Posterior cingulate gyrus (tissue), 11 donors: Measurements from ENCODE around the gene NIP7.

Experiments
- DNase-seq, 10 donors: peaks; one replicate each; pipeline versions ENCODE4 v3.0.0 to v3.0.0-alpha.2; 2020 to 2021; ENCODE audit warnings: mixed read lengths in 3 of 10
- intact Hi-C: fragments of 100-400 bp; cut with DNase I; formaldehyde crosslinking; loops from one replicate; pipeline ENCODE4 v1.15.1; 2023

The NIP7 gene

DNA sequence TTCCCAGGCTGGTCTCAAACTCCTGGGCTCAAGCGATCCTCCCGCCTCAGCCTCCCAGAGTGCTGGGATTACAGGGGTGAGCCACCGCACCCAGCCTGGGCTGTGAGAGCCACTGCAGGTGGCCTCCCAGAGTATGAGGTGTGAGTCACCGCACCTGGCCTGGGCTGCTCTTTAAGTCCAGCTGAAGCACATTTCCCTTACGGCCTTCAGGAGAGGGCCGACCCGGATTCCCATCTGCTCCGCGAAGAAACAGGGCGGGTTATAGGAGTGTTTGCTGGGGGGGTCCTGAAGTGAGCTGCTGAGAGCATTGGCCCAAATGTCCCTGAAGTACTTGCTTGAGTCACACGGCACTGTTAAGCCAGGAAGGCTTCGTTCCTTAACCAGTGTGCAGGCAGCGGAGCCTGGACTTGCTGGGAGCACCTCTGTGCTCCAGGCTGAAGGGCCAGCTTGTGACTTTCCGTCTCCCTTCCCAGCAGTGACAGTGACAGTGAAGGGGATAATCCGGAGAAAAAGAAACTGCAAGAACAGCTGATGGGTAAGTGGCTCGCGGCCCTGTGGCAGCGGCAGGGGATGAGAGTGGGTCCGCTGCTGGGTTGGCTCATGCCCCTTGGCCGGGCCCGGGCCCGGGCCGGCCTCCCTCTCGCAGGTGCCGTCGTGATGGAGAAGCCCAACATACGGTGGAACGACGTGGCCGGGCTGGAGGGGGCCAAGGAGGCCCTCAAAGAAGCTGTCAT lies 21.2 kb upstream of the NIP7 start:
- DNase-seq: peak in 1 of 10 donors; percentile 53
- intact Hi-C loops: no loop called here

DNA sequence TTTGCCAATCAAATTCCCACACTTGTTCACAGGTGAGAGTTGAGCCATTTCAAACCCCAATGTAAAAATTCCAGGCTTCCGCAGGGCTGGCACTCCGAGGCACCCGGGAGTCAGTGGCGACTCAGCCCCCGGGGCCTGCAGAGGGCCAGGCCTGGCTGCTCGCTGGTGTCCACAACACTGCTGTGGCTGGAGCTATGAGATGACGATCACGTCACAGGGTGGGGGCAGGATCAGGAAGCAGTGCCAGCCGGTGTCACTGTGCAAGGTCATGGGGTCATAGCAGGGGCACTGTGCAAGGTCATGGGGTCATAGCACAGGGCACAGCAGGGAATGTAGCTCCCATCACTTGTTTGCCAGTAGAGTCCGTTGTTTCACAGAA lies 20.7 kb upstream of the NIP7 start:
- intact Hi-C loops: no loop called here
- DNase-seq: peak in 1 of 10 donors; percentile 17

DNA sequence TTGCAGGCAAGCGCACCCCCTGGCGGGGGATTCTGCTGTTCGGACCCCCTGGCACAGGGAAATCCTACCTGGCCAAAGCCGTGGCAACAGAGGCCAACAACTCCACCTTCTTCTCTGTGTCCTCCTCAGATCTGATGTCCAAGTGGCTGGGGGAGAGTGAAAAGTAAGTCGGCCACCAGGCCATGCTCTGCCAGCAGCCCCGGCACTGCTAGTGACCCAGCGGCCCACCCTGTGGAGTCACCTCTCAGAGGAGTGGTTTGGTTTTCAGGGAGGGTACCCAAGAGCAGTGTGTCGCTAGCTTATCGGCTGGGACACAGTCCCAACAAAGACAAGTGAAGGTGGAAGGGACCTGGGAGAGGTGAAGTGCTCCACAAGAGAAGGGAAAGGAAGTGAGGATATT lies 20.2 kb upstream of the NIP7 start:
- intact Hi-C loops: no loop called here

DNA sequence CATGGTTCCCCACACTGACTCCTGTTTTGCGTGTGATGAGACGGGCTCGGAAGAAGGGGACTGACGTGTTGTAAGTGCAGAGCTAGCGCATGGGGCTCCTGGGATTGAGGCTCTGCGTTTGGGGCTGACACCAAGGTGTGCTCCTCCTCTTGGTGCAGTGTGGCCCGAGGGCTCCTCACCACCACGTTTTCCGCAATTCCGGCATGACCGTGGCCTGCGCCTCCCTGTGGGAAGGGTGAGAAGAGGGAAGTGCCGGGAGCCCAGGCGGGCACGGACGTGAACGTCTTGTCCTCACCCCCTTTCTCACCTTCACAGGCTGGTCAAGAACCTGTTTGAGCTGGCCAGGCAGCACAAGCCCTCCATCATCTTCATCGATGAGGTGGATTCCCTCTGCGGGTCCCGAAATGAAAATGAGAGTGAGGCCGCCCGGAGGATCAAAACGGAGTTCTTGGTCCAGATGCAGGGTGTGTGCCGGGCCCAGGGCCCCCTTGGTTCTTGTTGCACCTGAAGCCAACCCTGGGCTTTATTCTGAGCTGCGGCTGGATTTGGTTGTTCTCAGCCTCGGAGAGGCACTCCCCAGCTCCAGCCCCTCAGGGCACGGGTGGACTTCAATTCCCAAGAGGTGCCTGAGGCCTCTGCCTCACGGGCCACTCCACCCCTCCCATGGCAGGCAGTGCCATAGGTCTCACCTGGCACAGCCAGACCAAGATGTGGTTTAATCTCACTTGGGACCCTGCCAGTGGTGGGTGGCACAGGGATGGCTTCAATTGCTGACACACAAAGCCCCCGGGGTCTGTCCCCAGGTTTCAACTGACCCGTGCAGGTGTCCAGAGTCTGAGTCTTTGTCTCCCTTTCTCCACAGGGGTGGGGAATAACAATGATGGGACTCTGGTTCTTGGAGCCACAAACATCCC lies 19.5 kb upstream of the NIP7 start:
- peak in 2 of 10 donors; percentile 74 to 75 for DNase-seq
- intact Hi-C loops: no loop called here

More for the DNA sequence above, 20.2 kb upstream of the NIP7 start:
- DNase-seq: peak in 1 of 10 donors; percentile 17

DNA sequence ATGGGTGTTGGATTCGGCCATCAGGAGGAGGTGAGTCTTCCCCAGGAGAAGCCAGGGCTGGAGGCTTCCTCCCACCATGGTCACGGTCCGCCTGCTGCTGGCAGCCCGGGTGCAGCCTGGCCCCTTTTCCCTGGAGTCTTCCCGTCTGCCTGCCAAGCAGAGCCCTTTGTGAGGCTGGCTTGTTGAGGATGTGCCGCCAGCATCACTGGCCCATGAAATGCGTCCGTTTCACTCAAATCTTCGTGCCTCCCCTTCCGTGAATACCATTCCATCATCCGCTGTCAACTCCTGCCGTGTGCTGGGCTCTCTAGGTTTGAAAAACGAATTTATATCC lies 18.9 kb upstream of the NIP7 start:
- intact Hi-C loops: no loop called here

DNA sequence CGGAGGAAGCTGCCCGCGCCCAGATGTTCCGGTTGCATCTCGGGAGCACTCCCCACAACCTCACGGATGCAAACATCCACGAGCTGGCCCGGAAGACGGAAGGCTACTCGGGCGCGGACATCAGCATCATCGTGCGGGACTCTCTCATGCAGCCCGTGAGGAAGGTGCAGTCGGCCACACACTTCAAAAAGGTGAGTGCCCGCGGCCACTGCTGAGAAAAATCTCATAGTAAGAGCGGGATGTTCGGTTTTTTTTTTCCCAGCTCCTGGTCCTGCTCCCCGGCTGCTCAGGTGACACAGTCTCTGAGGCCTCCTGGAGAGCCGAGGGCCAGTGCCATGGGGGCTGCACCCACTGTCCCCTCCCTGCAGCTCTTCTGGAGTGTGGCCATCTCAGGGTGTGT lies 18.5 kb upstream of the NIP7 start:
- peak in 1 of 10 donors; percentile 64 for DNase-seq
- intact Hi-C loops: no loop called here

More for the DNA sequence above, 18.9 kb upstream of the NIP7 start:
- peak in 1 of 10 donors; percentile 77 for DNase-seq

DNA sequence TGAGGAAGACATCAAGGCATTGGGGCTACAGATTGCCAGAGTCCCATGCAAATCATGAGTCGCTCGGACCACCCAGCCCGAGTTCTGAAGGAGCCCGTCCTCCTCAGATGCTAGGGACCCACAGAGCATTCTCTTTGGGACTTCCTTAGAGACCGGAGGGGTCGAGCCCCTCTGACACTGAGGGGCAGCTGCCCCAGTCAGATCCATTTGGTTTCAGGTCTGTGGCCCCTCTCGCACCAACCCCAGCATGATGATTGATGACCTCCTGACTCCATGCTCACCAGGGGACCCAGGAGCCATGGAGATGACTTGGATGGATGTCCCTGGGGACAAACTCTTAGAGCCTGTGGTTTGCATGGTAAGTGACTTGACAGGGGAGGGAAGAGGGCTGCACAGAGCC lies 17.2 kb upstream of the NIP7 start:
- intact Hi-C loops: no loop called here
- peak in 1 of 10 donors; percentile 39 for DNase-seq

DNA sequence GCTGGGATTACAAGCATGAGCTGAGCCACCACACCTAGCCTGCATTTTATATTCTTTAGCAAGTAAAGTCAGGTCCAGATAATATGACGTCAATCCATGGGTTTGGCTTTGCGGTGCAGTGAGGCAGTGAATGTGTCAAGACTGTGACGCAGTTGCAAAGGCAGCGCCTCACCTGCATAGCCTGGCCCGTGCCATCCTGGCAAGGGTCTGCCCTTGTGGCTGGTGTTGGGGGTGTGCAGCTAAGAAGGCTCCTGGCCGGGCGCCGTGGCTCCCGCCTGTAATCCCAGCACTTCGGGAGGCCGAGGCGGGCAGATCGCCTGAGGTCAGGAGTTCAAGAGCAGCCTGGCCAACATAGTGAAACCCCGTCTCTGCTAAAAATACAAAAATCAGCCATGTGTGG lies 16.2 kb upstream of the NIP7 start:
- intact Hi-C loops: no loop called here
- peak in 2 of 10 donors; percentile 78 for DNase-seq

DNA sequence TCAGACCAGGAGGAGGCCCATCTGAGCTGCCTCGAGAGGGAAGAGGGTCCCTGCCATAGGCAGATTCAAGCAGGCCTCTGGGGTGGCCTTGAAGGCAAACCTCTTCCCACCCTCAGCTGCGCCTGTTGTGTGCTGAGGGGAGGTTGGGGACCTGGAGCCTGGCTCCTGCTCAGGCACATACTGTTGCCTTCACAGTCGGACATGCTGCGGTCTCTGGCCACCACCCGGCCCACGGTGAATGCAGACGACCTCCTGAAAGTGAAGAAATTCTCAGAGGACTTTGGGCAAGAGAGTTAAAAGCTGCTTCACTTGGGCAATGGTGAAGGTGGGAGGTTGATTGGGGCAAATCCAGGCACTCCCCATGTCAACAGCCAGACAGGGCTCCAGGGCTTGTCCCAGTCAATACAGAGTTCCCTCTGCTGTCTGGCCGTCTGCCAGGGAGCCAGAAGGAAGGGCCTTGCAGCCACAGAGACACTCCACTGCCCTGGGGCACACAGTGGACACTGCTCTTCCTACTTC lies 15.5 kb upstream of the NIP7 start:
- intact Hi-C loops: no loop called here
- peak in 5 of 10 donors; percentile 32 to 93 (median 53) for DNase-seq

DNA sequence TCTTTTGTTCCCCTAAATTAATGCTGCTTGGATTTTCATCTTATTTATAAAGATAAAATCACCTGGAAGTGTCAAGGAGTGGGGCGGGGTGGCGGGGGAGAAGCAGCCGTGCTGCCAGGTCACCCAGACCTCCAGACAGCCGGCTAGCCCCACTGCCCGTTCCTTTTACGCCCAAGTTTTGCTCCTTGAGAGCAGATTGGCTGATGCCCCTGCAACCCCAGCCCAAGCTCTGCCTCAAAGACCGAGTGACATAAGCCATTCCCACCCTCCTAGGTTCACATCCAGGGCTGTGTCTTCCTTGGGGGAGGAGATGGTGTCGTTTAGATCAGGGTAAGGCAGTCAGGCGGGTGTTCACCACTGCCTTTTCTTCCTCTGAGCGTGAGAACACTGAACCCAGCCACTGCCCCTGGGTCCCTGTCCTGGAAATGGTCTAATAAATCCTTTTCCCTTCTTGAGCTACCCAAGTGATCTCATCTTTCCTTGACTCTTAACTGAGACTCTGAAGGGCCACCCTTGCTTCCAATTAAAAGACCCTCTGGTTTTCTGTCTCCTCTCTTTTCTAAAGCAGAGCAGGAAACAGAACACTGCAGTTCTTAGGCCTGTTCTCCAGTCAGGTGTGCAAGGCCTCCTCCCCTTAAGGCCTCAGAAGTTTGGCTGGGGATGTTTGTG lies 14.9 kb upstream of the NIP7 start:
- DNase-seq: peak in 1 of 10 donors; percentile 30

DNA sequence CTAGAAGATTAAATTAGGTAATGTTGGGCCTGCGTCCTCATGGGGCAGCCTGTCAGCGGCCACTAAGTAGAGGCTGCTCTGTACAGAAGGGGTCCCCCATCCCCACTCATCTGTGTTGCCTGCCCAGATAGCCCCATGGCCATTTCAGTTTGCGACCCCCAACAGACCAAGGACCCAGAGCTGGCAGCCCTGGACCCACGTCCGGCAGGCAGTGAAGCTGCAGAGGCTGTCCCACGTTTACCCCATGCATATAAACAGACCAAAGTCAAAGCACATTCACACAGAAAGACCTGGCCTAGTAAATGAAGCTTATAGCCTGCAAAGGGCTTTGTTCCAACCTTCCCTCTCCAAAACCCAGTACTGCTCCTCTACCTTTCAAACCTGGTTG lies 13.8 kb upstream of the NIP7 start:
- intact Hi-C loops: no loop called here
- peak in 1 of 10 donors; percentile 73 for DNase-seq

More for the DNA sequence above, 14.9 kb upstream of the NIP7 start:
- intact Hi-C loops: no loop called here

DNA sequence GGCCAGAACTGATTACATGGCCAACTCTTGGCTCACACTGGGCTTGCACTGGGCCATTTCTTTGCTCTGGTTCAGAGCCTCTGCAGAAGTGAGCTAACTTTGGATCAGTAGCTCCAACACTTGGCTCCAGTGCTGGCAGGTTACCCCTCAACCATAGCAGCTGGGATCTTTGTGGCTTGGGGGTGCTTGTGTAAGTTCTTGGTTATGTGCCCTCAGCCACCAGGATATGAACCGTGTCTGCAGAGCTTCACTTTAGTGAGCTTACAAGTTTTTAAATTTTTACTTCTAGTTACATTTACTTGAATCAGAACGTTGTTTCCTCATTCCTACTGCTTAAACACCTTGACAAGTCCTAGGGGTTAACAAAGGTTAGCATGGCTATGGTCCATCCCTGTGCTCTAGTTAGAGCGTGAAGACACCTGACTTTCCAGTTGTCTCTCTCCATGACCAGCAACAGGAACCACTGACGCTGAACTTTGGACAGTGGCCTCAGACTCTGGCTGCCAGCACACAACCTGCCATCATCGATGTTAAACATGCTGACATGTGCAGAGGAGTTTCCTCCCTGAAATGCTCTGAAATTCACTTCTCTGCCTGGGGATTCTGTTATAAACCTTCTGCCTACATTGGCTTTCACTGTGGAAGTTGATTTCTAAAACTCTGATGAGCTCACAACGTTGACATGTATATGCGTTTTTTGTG lies 13.2 kb upstream of the NIP7 start:
- intact Hi-C loops: no loop called here
- no peak for DNase-seq

DNA sequence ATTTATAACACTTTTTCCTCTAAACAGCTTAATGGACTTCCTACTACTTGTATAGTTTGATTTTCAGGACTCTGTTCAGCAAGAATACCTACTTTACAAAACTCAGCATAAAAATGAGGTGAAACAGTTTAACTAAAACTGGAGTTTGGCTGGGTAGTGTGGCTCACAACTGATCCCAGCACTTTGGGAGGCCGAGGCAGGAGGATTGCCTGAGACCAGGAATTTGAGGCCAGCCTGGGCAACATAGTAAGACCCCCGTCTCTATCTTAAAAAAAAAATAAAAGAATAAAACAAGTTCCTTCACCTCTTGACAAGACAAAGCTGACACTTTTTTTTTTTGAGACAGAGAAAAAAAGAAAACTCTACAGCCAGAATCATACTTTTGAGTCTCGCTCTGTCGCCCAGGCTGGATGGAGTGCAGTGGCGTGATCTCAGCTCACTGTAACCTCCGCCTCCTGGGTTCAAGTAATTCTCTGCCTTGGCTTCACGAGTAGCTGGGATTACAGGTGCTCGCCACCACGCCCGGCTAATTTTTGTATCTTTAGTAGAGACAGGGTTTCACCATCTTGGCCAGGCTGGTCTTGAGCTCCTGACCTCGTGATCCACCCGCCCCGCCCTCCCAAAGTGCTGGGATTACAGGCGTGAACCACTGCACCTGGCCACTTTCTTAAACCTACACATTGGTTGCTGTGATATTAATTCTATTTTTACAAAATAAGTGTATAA lies 11.8 kb upstream of the NIP7 start:
- intact Hi-C loops: no loop called here
- peak in 1 of 10 donors; percentile 35 for DNase-seq

DNA sequence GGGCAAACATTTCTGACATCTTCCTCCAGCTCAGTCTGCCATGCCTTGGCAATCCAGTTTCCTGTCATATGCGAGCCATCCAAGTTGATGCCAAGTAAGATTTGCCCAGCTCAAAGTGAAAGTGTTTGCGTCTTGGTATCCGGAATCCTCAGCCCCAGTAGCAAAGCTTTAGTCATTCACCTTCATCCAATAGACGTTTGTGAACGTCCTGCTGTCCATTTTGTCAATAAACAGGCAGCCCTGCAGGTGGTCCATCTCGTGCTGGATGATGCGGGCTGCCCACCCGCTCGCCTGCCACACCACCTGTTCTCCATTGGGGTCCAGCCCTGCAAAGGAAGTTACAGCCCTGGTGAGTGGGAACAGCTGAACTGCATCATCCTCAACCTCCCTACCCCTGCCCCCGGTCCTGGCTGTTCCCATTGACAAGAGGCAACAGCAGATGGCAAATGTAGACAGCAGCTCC lies 10.7 kb upstream of the NIP7 start:
- intact Hi-C loops: no loop called here
- peak in 2 of 10 donors; percentile 15 to 52 for DNase-seq

DNA sequence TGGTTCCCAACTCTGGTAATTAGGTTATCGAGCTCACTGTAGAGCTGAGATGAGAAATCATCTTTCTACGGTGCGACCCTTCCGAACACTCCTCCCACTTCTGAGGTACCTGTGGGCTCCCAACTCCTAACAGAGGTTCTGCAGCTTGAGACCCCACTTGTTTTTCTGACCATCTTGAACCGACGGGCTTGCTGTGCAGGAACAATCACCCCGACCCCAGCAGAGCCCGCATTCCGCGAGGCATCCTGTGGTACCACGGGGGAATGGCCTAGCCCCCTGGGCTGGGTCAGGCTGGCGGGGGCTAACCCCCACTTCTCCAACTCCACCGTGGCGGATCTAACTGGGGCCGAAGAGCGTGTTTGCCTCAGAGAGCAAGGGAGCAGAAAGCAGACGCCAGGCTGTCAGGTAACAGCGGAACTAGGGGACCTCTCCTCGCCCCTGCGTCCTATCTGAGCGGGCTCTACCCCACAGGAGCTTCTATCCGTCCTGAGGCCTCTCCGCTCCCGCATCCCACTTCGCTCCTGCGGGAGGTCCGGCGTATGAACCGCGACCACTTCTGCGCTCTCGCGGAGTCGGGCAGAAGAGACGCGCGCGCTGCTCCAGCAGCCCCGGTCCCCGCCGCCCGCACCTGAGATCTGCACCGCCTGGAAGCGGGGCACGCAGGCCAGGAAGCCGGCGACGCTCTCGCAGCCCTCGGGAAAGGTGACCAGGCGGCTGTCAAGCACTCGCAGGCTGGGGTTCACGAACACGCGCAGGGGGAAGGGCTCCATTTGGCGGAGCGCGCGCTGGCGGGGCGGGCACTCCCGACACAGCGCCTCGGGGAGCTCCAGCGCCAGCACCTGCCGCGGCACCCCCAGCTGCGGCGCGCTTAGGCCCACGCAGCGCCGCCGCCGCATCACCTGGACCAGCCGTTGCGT lies 9.9 kb upstream of the NIP7 start:
- intact Hi-C loops: loop anchor here (1.0 kb wide), 1 partner anchor 10 kb away; the partner anchor contains the start of genes COG8 and NIP7
- peak in 6 of 10 donors; percentile 14 to 91 (median 52) for DNase-seq

DNA sequence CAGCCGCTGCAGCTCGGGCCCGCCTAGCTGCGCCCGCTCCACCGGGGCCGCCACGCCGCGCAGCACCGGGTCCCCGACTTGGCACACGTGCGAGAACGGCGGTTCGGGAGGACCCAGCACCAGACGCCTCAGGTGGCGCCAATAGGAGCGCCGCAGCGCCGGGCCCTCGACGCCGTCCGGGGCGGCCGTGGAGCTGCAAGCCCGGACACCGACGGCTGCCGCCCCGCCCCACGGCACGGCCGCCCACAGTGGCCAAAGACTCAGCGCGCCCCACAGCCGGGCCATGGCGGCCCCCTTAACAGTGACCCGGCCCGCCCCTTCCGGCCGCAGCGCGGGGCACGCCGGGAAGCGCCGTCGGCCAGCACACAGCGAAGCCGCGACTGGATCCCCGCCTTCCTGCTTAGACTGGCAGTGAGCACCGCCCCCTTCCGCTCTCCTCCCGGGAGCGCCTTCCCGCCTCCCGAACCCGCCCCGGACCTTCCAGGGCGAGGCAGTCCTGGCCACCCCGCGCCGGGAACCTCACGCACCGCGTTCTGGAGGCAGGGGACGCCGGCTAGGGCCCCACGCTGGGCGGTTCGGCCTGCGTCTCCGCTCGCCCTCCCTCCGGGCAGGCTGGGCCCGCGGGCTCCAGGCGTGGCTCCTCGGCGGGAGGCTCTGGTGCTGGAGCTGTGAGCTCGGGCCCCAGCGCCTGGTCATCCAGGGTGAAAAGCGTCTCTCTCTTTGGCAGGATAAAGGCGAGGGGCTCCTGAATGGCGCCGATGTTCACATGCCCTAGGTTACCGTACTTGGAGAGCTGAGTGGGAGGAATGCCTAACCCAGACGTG lies 9.1 kb upstream of the NIP7 start, which contains the start of gene PDF:
Gene PDF, minus strand, starts transcription at position 303 of the 824 bp plus-strand sequence. Its CDS starts 18 bp downstream, at position 285.
- peak; percentile 86 to 99 (median 94) for DNase-seq
- intact Hi-C loops: loop anchor here (1.0 kb wide), 1 partner anchor 9 kb away; the partner anchor contains the start of genes COG8 and NIP7

DNA sequence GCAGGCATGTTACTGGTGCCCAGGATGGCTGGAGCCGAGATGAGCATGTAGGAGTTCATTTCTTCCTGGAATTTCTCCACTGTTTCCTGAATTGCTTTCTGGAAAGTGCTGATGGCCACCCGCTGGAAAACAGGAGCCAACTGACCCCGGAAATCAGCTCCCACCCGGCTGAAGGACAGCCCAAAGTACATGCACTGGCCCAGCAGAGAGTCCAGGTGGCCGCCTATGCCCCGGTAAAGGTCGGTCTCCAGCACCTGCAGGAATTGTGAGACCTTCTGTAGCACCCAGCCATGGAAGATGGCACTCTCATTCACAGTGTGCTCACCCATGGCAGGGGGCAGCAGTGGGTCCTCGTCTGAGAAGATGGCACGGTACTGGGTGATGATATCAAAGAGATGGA lies 4.9 kb upstream of the NIP7 start:
- peak in 1 of 10 donors; percentile 22 for DNase-seq
- intact Hi-C loops: no loop called here
